Stimulated activated naive CD8-positive, alpha-beta T cell treated with anti-CD3 and anti-CD28 coated beads, Interleukin-15, amount 100 ng/mL, for 72 hours (primary cell): ENCODE results near the gene TRPM3.
A peak's percentile ranks its signal among the peaks of the same experiment; 100 is the strongest.
"Not testable (repeated sequence)": the region's sequence is repeated elsewhere in the genome, so short reads cannot be mapped to it uniquely, and the experiment has no call there.

Experiments
- ATAC-seq: fragments of 150-1000 bp; cut with Tn5 transposase; 2 replicates; pipeline ENCODE4 v1.10.0; 2021; ENCODE audit warnings: mild to moderate bottlenecking, moderate library complexity
- DNase-seq, 2 donors: peaks; one replicate each; pipeline ENCODE4 v3.0.0; 2021 to 2022
- H3K27ac Mint-ChIP-seq, 2 donors: one replicate each; pipeline ENCODE4 v1.8.0; 2022; ENCODE audit warnings: mild to moderate bottlenecking in 2 of 2, mixed read lengths in 2 of 2, moderate library complexity in 2 of 2
- H3K27me3 Mint-ChIP-seq: one replicate; pipeline ENCODE4 v1.8.0; 2022; ENCODE audit warnings: mixed read lengths
- H3K4me1 Mint-ChIP-seq: one replicate; pipeline ENCODE4 v1.8.0; 2022; ENCODE audit warnings: mild to moderate bottlenecking, mixed read lengths
- H3K4me3 Mint-ChIP-seq, 2 donors: one replicate each; pipeline ENCODE4 v1.8.0; 2022; ENCODE audit warnings: mild to moderate bottlenecking in 2 of 2, mixed read lengths in 2 of 2, moderate library complexity in 1 of 2
- H3K9me3 Mint-ChIP-seq, 2 donors: one replicate each; pipeline ENCODE4 v1.8.0; 2022; ENCODE audit warnings: mixed read lengths in 2 of 2

Gene TRPM3

DNA sequence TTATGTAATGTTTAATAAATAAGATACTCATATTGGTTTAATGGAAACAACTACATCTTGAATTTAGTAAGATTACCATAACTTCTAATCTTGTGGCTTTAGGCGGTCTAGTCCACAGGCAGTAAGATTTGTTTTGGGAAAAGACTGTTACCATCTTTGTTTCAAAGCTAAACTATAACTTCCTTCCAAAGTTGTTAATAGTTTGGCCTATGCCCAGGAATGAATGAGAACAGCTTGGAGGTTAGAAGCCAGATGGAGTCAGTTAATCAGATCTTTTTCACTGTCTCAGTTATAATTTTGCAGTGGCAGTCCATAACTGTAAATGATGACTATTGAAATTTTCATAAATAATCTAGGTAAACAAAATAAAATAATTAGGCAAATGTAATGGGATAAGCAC is 465.1 kb downstream of the TRPM3 start:
- Mint-ChIP-seq H3K4me1 (no peaks in the 10 kb centered on the region), H3K4me3 (no peak overlapping the region), H3K27ac (no peak overlapping the region), H3K9me3 (peaks cover 10 to 15% of the 10 kb centered on the region in 2 donors), H3K27me3 (peaks cover 13% of the 10 kb centered on the region)
- ATAC-seq (no peak), DNase-seq (no peak)

DNA sequence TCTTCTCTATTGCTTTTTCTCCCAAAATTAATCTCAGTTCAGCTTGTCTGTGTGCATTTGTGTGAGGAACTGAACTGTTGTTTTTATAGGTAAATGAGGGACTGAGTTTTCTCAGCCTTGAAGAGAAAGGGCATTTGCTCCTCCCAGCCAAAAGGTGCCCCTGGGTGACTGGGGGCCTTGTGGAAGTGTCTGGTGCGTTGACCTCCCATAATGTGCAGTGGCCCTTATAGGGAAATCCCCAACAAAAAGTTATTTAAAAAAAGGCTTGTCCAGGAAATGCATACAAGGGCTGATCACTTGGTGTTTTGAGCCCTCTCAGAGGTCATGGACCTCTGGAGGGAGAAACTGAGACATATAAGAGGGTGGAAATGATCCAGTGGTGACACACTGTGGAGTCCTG is 467.3 kb downstream of the TRPM3 start:
- DNase-seq: no peak
- Mint-ChIP-seq H3K4me3 (no peak overlapping the region), H3K27ac (no peak overlapping the region), H3K27me3 (no peaks in the 10 kb centered on the region), H3K4me1 (no peaks in the 10 kb centered on the region), H3K9me3 (peaks cover 0 to 6% of the 10 kb centered on the region in 2 donors)
- no peak for ATAC-seq

DNA sequence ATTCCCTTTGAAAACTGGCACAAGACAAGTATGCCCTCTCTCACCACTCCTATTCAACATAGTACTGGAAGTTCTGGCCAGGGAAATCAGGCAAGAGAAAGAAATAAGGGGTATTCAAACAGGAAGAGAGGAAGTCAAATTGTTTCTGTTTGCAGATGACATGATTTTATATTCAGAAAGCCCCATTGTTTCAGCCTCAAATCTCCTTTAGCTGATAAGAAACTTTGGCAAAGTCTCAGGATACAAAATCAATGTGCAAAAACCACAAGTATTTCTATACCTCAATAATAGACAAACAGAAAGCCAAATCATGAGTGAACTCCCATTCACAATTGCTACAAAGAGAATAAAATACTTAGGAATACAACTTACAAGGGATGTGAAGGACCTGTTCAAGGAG is 476.8 kb downstream of the TRPM3 start:
- not testable (repeated sequence) for H3K27ac Mint-ChIP-seq, H3K4me1 Mint-ChIP-seq, H3K4me3 Mint-ChIP-seq, DNase-seq, H3K9me3 Mint-ChIP-seq, ATAC-seq
- peaks cover 15% of the 10 kb centered on the region for H3K27me3 Mint-ChIP-seq

GRCh38 chr9:70642341-70642740 is 479.1 kb downstream of the TRPM3 start:
- Mint-ChIP-seq H3K4me3 (no peak overlapping the region), H3K27me3 (peaks cover 15% of the 10 kb centered on the region), H3K9me3 (no peaks in the 10 kb centered on the region), H3K4me1 (no peaks in the 10 kb centered on the region), H3K27ac (no peak overlapping the region)
- DNase-seq: no peak
- ATAC-seq: no peak

DNA sequence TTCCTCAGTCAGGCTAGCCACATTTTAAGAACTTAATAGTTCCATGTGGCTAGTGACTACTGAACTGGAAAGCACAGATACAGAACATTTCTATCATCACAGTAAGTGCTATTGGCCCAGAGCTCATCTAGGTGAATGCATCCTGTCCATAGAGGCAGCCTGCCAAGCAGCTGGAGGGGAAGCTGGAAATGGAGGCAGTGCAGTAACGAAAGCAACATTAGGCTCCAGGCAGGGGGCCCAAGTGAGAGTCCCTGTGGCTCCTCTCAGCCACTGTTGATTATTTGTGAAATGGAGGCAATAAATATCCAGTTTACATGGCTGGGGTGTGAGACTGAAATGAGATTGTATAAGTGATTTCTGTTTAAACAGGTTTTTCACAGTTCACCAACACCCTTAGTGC is 479.8 kb downstream of the TRPM3 start:
- Mint-ChIP-seq H3K27ac (no peak overlapping the region), H3K4me1 (no peaks in the 10 kb centered on the region), H3K27me3 (peaks cover 15% of the 10 kb centered on the region), H3K4me3 (no peak overlapping the region), H3K9me3 (no peaks in the 10 kb centered on the region)
- no peak for DNase-seq
- no peak for ATAC-seq

DNA sequence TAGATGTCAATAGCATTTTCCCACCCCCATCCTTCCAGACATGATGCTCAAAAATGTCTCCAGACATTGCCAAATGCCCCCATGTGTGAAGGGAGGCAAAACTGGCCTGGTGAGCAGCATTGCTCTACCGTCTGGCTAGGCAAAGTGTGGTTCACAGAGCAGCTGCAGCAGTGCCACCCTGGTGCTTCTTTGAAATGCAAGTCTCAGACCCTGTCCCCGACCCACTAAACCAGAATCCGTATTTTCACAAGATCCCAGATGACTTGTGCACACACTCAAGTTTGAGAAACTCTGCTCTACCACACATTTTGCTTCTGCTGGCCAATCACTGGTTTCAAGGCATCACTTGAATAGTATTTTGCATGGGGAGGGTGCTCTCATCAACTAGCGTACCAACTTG is 480.4 kb downstream of the TRPM3 start:
- peaks cover 15% of the 10 kb centered on the region for H3K27me3 Mint-ChIP-seq
- H3K27ac Mint-ChIP-seq: no peak overlapping the region
- H3K4me3 Mint-ChIP-seq: no peak overlapping the region
- H3K9me3 Mint-ChIP-seq: no peaks in the 10 kb centered on the region
- DNase-seq: no peak
- H3K4me1 Mint-ChIP-seq: no peaks in the 10 kb centered on the region
- no peak for ATAC-seq

GRCh38 chr9:70639853-70640814 is 481.3 kb downstream of the TRPM3 start:
- Mint-ChIP-seq H3K27ac (no peak overlapping the region), H3K27me3 (peaks cover 15% of the 10 kb centered on the region), H3K4me1 (no peaks in the 10 kb centered on the region), H3K4me3 (no peak overlapping the region), H3K9me3 (no peaks in the 10 kb centered on the region)
- ATAC-seq (no peak), DNase-seq (no peak)

DNA sequence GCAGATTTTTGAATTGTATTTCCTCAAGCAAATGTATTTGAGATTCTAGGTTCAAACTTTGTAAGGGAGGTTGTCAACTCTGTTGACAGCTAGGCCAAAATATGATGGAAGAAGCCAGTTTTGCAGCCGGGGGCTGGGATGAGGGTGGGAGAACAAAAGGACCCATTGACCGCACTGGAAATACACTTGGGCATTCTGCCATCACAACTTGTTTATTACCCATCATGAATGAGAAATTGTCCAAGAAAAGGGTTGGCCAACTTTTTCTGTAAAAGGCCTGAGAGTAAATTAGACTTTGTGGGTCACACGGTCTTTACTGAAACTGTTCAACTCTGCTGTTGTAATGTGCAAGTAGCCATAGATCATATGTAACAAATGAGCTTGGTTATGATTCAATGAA is 485.6 kb downstream of the TRPM3 start:
- ATAC-seq (no peak), DNase-seq (no peak)
- no peaks in the 10 kb centered on the region for H3K4me1 Mint-ChIP-seq
- no peak overlapping the region for H3K27ac Mint-ChIP-seq
- H3K27me3 Mint-ChIP-seq: no peaks in the 10 kb centered on the region
- no peaks in the 10 kb centered on the region for H3K9me3 Mint-ChIP-seq
- H3K4me3 Mint-ChIP-seq: no peak overlapping the region

DNA sequence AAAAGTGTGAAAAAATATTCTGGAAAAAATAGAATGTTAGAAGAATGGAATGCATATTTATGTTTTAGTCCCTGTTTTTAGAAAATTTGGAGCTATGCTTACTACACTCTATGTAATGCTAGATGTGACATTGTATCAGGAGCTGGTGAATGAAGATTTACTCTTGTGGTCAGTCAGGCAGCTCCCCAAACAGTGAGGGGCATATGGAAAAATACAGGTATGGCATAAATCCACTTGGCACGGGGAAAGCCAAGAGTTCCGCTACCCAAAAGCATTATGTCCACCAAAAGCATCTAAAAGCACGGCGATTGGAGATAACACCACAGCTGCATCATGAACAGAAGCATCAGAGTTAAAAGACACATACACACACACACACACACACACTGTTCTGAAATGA is 486.7 kb downstream of the TRPM3 start:
- no peaks in the 10 kb centered on the region for H3K9me3 Mint-ChIP-seq
- H3K27me3 Mint-ChIP-seq: no peaks in the 10 kb centered on the region
- H3K4me1 Mint-ChIP-seq: no peaks in the 10 kb centered on the region
- no peak overlapping the region for H3K4me3 Mint-ChIP-seq
- DNase-seq (no peak), ATAC-seq (no peak)
- H3K27ac Mint-ChIP-seq: no peak overlapping the region

DNA sequence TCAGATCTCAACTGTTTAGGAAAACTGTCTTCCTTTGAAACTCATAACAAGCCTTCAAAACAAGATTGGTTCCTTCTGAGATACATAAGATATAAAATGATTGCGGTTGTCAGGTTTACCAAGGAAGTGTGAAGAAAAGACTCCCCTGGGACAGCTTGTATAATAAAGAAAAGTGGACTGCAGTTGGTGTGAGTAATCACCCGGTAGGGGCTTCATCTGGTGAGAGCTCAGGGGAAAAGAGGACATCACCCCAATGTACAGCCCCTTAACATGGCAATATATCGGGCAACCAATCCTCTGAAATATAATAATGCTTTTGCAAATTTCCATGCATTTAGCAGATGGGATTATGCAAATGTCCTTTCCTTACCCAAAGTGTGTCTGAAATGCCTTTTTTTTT is 490.4 kb downstream of the TRPM3 start:
- Mint-ChIP-seq H3K4me3 (no peak overlapping the region), H3K27ac (no peak overlapping the region), H3K27me3 (no peaks in the 10 kb centered on the region), H3K4me1 (no peaks in the 10 kb centered on the region), H3K9me3 (no peaks in the 10 kb centered on the region)
- DNase-seq (no peak), ATAC-seq (no peak)

- not testable (repeated sequence) for H3K9me3 Mint-ChIP-seq, ATAC-seq, H3K4me3 Mint-ChIP-seq, DNase-seq, H3K27me3 Mint-ChIP-seq, H3K4me1 Mint-ChIP-seq
- peak overlapping the region in 1 of 2 donors; percentile 7 for H3K27ac Mint-ChIP-seq
These were observed 492.2 kb downstream of the TRPM3 start for GRCh38 chr9:70629080-70629685.

DNA sequence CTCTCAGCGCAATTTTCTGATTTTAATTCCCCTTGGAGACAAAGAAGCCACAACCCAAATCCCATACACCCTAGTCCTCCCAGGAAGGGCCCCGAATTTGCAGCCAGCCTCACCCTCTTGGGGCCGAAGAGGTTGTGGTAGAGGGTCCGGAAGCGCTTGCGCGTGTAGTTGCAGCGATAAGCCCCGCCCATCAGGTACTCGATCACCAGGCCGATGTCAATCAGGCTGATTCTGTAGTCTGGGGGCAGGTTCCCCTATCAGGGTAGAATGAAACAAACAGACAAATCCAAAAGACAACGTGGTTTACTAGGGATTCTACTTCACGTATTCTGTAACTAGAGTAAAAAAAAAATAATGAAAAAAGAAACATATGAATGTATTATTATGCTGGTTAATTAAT is 496.3 kb downstream of the TRPM3 start:
- ATAC-seq (peak; percentile 49), DNase-seq (peak in 1 of 2 donors; percentile 19)
- Mint-ChIP-seq H3K4me1 (no peaks in the 10 kb centered on the region), H3K9me3 (no peaks in the 10 kb centered on the region), H3K27ac (no peak overlapping the region), H3K4me3 (peak overlapping the region in 1 of 2 donors; percentile 35), H3K27me3 (no peaks in the 10 kb centered on the region)

GRCh38 chr9:70618784-70619183 is 502.6 kb downstream of the TRPM3 start:
- Mint-ChIP-seq H3K9me3 (no peaks in the 10 kb centered on the region), H3K4me3 (no peak overlapping the region), H3K4me1 (no peaks in the 10 kb centered on the region), H3K27ac (no peak overlapping the region), H3K27me3 (no peaks in the 10 kb centered on the region)
- ATAC-seq: no peak
- DNase-seq: no peak

- Mint-ChIP-seq H3K4me1 (no peaks in the 10 kb centered on the region), H3K4me3 (no peak overlapping the region), H3K9me3 (no peaks in the 10 kb centered on the region), H3K27ac (no peak overlapping the region), H3K27me3 (no peaks in the 10 kb centered on the region)
- no peak for DNase-seq
- ATAC-seq: no peak
These were observed 504.2 kb downstream of the TRPM3 start for GRCh38 chr9:70617033-70617828.

- H3K9me3 Mint-ChIP-seq: no peaks in the 10 kb centered on the region
- H3K27me3 Mint-ChIP-seq: no peaks in the 10 kb centered on the region
- DNase-seq: no peak
- no peaks in the 10 kb centered on the region for H3K4me1 Mint-ChIP-seq
- no peak overlapping the region for H3K27ac Mint-ChIP-seq
- no peak for ATAC-seq
- H3K4me3 Mint-ChIP-seq: no peak overlapping the region
These were observed 505.0 kb downstream of the TRPM3 start for GRCh38 chr9:70616228-70616990.
